Ovary (tissue), 9 donors: ENCODE data around the gene RMND5B. TPM values are rescaled to one million over a fixed set of nuclear protein-coding genes. Genes with fewer than 3 reads are reported as not detected.
"Not testable (repeated sequence)": the region's sequence is repeated elsewhere in the genome, so short reads cannot be mapped to it uniquely, and the experiment has no call there.

ENCODE experiments used
- DNase-seq, 5 donors: peaks; one replicate each; pipeline ENCODE4 v3.0.0-alpha.2; 2019 to 2020
- H3K27ac ChIP-seq, 2 donors: fragments of 200-600 bp; one replicate each; pipeline versions ENCODE4 v1.5.1 to v1.8.0; 2019 to 2022
- H3K27me3 ChIP-seq: fragments of 200-600 bp; one replicate; pipeline ENCODE4 v1.8.0; 2022
- H3K36me3 ChIP-seq: fragments of 200-600 bp; sonication (generic); one replicate; pipeline ENCODE4 v1.5.1; 2019
- H3K4me1 ChIP-seq: one replicate; pipeline ENCODE4 v1.8.1; 2013; ENCODE audit warnings: mild to moderate bottlenecking, moderate library complexity; ENCODE audit not compliant: insufficient read depth
- H3K4me3 ChIP-seq: fragments of 200-600 bp; sonication (generic); one replicate; pipeline ENCODE4 v1.5.1; 2017
- H3K9me3 ChIP-seq, 2 donors: fragments of 200-600 bp in 1 of 2; sonication (generic) in 1 of 2; one replicate each; pipeline versions ENCODE4 v1.5.1 to v1.8.1; 2013 to 2019; ENCODE audit warnings: mild to moderate bottlenecking in 1 of 2, moderate library complexity in 1 of 2
- CTCF ChIP-seq, 3 donors: fragments of 450-650 bp in 2 of 3; fragments of 200-600 bp in 1 of 3; IDR thresholded peaks; one replicate each; pipeline versions ENCODE4 v1.5.1 to v1.8.0; 2016 to 2022; ENCODE audit warnings: antibody characterized with exemption in 3 of 3, mild to moderate bottlenecking in 1 of 3
- EP300 ChIP-seq: sonication (generic); formaldehyde crosslinking; IDR thresholded peaks from one replicate; pipeline ENCODE4 v1.6.1; 2017; ENCODE audit warnings: antibody characterized with exemption
- POLR2A ChIP-seq: fragments of 450-650 bp; IDR thresholded peaks from one replicate; pipeline ENCODE4 v1.6.1; 2017; ENCODE audit warnings: antibody characterized with exemption, mild to moderate bottlenecking, moderate library complexity
- WGBS, 3 donors: extraction: QIAGEN DNeasy Blood & Tissue Kit in 1 of 3; methylation state at CpG; one replicate each; pipeline versions ENCODE4 v1.1.5 to v1.1.7; 2013 to 2017; 5-methylcytosine and 5-hydroxymethylcytosine counted together
- intact Hi-C, 4 donors: fragments of 100-400 bp; cut with DNase I; formaldehyde crosslinking; loops; one replicate each; pipeline versions ENCODE4 v1.11.0 to v1.15.1; 2022 to 2023
- polyA plus RNA-seq, 2 donors: library from polyadenylated mRNA; stranded (reverse); fragments of 200-250 nt in 1 of 2; fragments of 350-450 nt in 1 of 2; fragmentation: Illumina TruSeq in 1 of 2; extraction: RNeasy Lipid Tissue Mini Kit (QIAGEN cat#74804) in 1 of 2; gene quantifications; one replicate each; pipeline ENCODE4 v1.2.3, GENCODE V29; 2013 to 2014
- total RNA-seq, 7 donors: library from RNA; depleted of rRNA in 2 of 7; stranded (reverse); fragments of >200 nt in 2 of 7; fragmentation: NEBNext Ultra II Directional in 3 of 7; extraction: Animal tissue kit (Norgen Biotek cat#: 25700) in 3 of 7; gene quantifications; one replicate each; pipeline versions ENCODE4 v1.1.0 to v1.2.4, GENCODE V29; 2016 to 2023
- donor health status: DM: no; HTN: no; CAD: no; lungs with moderate emphysema.
- donor health status: DM: no; HTN: no; CAD: no.
- donor health status: Bipolar disorder and iron deficiency.
- donor health status: DM: yes; HTN: yes; CAD: no.
- donor health status: DM: no; HTN: no; CAD: no.
- donor health status: DM: yes; HTN: yes; CAD: no.

Gene RMND5B
- total and polyA plus RNA-seq, 9 donors = 13.8 to 43.2 (median 31.2) TPM

- no peaks in the 10 kb centered on the region for H3K4me1 ChIP-seq
- TF ChIP-seq CTCF (IDR thresholded peaks at IDR 0.05) = no peak
- TF ChIP-seq EP300 = no peak
- no peak for TF ChIP-seq POLR2A
- intact Hi-C loops = no loop called here
- no peak overlapping the region for H3K27ac ChIP-seq
- no peak for DNase-seq
- H3K27me3 ChIP-seq = no peaks in the 10 kb centered on the region
- H3K9me3 ChIP-seq = no peaks in the 10 kb centered on the region
- no peak overlapping the region for H3K4me3 ChIP-seq
- 55 to 62% (median 57%) methylated on average over 6 of the region's 6 CpGs for WGBS, 3 donors
- H3K36me3 ChIP-seq = no peaks in the 10 kb centered on the region
Measured at GRCh38 chr5:178085316-178085715, 45.5 kb upstream of the RMND5B start.

GRCh38 chr5:178086266-178086665, 44.5 kb upstream of the RMND5B start:
- no peaks in the 10 kb centered on the region for H3K4me1 ChIP-seq
- no peaks in the 10 kb centered on the region for H3K9me3 ChIP-seq
- no peak overlapping the region for H3K4me3 ChIP-seq
- H3K27ac ChIP-seq = no peak overlapping the region
- no peaks in the 10 kb centered on the region for H3K36me3 ChIP-seq
- DNase-seq = no peak
- H3K27me3 ChIP-seq = no peaks in the 10 kb centered on the region
- WGBS, 3 donors = 26 to 39% (median 33%) methylated on average over 23 to 25 of the region's 25 CpGs
- no peak for TF ChIP-seq POLR2A
- TF ChIP-seq EP300 = no peak
- no peak for TF ChIP-seq CTCF (IDR thresholded peaks at IDR 0.05)
- intact Hi-C loops = no loop called here

DNA sequence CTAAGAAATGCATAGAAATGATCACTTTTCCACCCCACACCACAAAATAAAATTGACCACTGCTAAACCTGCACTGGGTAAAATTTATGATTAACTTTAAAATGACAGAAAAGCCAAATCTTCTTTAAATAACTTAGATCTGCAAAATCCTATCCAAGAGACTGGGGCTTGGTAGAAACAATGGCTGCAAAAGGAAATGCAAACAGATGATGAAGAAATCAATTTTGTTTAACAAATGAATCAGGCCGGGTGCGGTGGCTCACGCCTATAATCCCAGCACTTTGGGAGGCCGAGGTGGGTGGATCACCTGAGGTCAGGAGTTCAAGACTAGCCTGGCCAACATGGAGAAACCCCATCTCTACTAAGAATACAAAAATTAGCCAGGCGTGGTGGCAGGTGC, 43.6 kb upstream of the RMND5B start:
- H3K4me3 ChIP-seq, H3K36me3 ChIP-seq, H3K4me1 ChIP-seq, intact Hi-C loops, H3K27ac ChIP-seq, DNase-seq, H3K9me3 ChIP-seq, H3K27me3 ChIP-seq: not testable (repeated sequence)
- WGBS, 3 donors = 88 to 90% (median 89%) methylated on average over 5 of the region's 5 CpGs

- H3K27ac ChIP-seq = no peak overlapping the region
Measured at GRCh38 chr5:178090856-178091255, 40.0 kb upstream of the RMND5B start.

DNA sequence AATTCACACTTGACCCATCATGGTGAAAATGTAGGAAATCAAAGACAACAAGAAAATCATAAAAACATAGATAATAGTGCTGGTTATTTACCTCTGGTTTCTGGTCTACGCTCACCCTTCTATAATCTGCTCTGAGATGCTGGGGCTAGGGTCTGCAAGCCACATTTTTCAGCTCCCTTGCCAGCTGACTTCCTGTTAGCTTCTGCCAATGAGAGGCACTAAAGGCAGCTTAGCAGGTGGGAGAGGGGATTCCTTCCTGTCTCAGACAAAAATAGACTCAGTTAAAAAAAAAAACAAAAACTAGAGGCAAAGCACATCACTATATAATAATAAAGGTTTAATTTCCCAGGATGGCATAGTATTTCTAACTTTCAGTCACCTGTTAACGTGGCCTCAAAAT, 37.7 kb upstream of the RMND5B start:
- no peak overlapping the region for H3K4me3 ChIP-seq
- no peaks in the 10 kb centered on the region for H3K27me3 ChIP-seq
- TF ChIP-seq POLR2A (no peak), EP300 (no peak), CTCF (IDR thresholded peaks at IDR 0.05) (no peak)
- 71 to 87% (median 74%) methylated on average over 2 of the region's 2 CpGs for WGBS, 3 donors
- DNase-seq = no peak
- H3K9me3 ChIP-seq = no peaks in the 10 kb centered on the region
- H3K27ac ChIP-seq = no peak overlapping the region
- intact Hi-C loops = no loop called here
- H3K4me1 ChIP-seq = no peaks in the 10 kb centered on the region
- H3K36me3 ChIP-seq = no peaks in the 10 kb centered on the region

More at GRCh38 chr5:178090856-178091255, 40.0 kb upstream of the RMND5B start:
- H3K4me1 ChIP-seq = no peaks in the 10 kb centered on the region
- H3K27me3 ChIP-seq = no peaks in the 10 kb centered on the region
- 88 to 95% (median 93%) methylated on average over 6 of the region's 6 CpGs for WGBS, 3 donors
- TF ChIP-seq CTCF (IDR thresholded peaks at IDR 0.05) (no peak), EP300 (no peak), POLR2A (no peak)
- no peak overlapping the region for H3K4me3 ChIP-seq
- DNase-seq = no peak
- no peaks in the 10 kb centered on the region for H3K36me3 ChIP-seq
- intact Hi-C loops = no loop called here
- H3K9me3 ChIP-seq = no peaks in the 10 kb centered on the region
